SK-N-SH (cell line): ENCODE data around the gene KRTAP4-9. TPM values are rescaled to one million over a fixed set of nuclear protein-coding genes. Genes with fewer than 3 reads are reported as not detected.

Experiments used
- CTCF ChIA-PET: fragments of 300-600, 350-600 bp; formaldehyde crosslinking; extraction: SDS; loops from one replicate; lab custom pipeline; 2021; lab: Yijun Ruan, JAX
- POLR2A ChIA-PET: fragments of 350-600 bp; sonication (Branson Sonifier 250); formaldehyde crosslinking; extraction: SDS; loops from one replicate; lab custom pipeline; 2020; ENCODE audit warnings: antibody characterized with exemption, inconsistent platforms; lab: Yijun Ruan, JAX
- DNase-seq: peaks from one replicate; pipeline ENCODE4 v3.0.0; 2012
- H2AFZ ChIP-seq: fragments of 200-600 bp; sonication (generic); 2 replicates; pipeline ENCODE4 v1.8.1; 2016; ENCODE audit warnings: antibody characterized with exemption, mild to moderate bottlenecking, low read depth
- H3F3A ChIP-seq: fragments of 200-600 bp; sonication (generic); replicated peaks from 2 replicates; pipeline ENCODE3; 2016; ENCODE audit warnings: antibody characterized with exemption, mild to moderate bottlenecking; ENCODE audit not compliant: insufficient read depth
- H3K27ac ChIP-seq, 2 experiments: fragments of 200-500 bp in 1 of 2; fragments of 200-600 bp in 1 of 2; sonication (Bioruptor generic) in 1 of 2; sonication (generic), shearing (Covaris generic) in 1 of 2; 2 replicates each; pipeline versions ENCODE4 v1.5.1 to v1.6.1; 2014 to 2016; ENCODE audit warnings: low read depth in 2 of 2, inconsistent platforms in 1 of 2, low read length in 1 of 2, mild to moderate bottlenecking in 1 of 2, mixed read lengths in 1 of 2
- H3K27me3 ChIP-seq: fragments of 200-600 bp; sonication (generic), shearing (Covaris generic); 2 replicates; pipeline ENCODE4 v1.6.1; 2016; ENCODE audit warnings: mixed run types; ENCODE audit not compliant: insufficient read depth
- H3K36me3 ChIP-seq, 2 experiments: fragments of 200-500 bp in 1 of 2; fragments of 200-600 bp in 1 of 2; sonication (Bioruptor generic) in 1 of 2; sonication (generic) in 1 of 2; replicated peaks in 1 of 2; 2 replicates each; pipeline versions ENCODE3 to v1.5.1; 2014 to 2016; ENCODE audit warnings: low read length in 1 of 2, mild to moderate bottlenecking in 1 of 2; ENCODE audit not compliant: insufficient read depth in 2 of 2, control insufficient read depth in 1 of 2
- H3K4me1 ChIP-seq, 2 experiments: fragments of 200-500 bp in 1 of 2; fragments of 200-600 bp in 1 of 2; sonication (Bioruptor generic) in 1 of 2; sonication (generic), shearing (Covaris generic) in 1 of 2; 2 replicates each; pipeline versions ENCODE4 v1.5.1 to v1.6.1; 2014 to 2016; ENCODE audit warnings: low read depth in 1 of 2, low read length in 1 of 2, mixed run types in 1 of 2; ENCODE audit not compliant: insufficient read depth in 2 of 2, control insufficient read depth in 1 of 2
- H3K4me2 ChIP-seq: fragments of 200-600 bp; sonication (generic), shearing (Covaris generic); 2 replicates; pipeline ENCODE4 v1.6.1; 2017; ENCODE audit warnings: mixed run types
- H3K4me3 ChIP-seq, 2 experiments: fragments of 200-500 bp in 1 of 2; fragments of 200-600 bp in 1 of 2; sonication (Bioruptor generic) in 1 of 2; sonication (generic), shearing (Covaris generic) in 1 of 2; 2 replicates each; pipeline versions ENCODE4 v1.5.1 to v1.8.1; 2014 to 2016; ENCODE audit warnings: low read depth in 2 of 2, inconsistent platforms in 1 of 2, low read length in 1 of 2, mild to moderate bottlenecking in 1 of 2, mixed read lengths in 1 of 2, moderate library complexity in 1 of 2
- H3K79me2 ChIP-seq: fragments of 200-600 bp; sonication (generic); 2 replicates; pipeline ENCODE4 v1.8.1; 2017; ENCODE audit warnings: mild to moderate bottlenecking; ENCODE audit not compliant: insufficient read depth
- H3K9ac ChIP-seq: fragments of 200-600 bp; sonication (generic); 2 replicates; pipeline ENCODE4 v1.6.1; 2017; ENCODE audit warnings: mixed run types
- H3K9me2 ChIP-seq: fragments of 200-600 bp; sonication (generic); 2 replicates; pipeline ENCODE4 v1.6.1; 2017; ENCODE audit warnings: mixed run types
- H3K9me3 ChIP-seq: fragments of 200-600 bp; sonication (generic); 2 replicates; pipeline ENCODE4 v1.6.1; 2017; ENCODE audit warnings: mixed run types, mild to moderate bottlenecking, moderate library complexity
- H4K20me1 ChIP-seq: fragments of 200-600 bp; sonication (generic); 2 replicates; pipeline ENCODE4 v1.6.1; 2017; ENCODE audit warnings: mild to moderate bottlenecking, mixed run types; ENCODE audit not compliant: insufficient read depth
- CHD2 ChIP-seq: fragments of 150-350 bp; IDR thresholded peaks from 2 replicates; pipeline ENCODE4 v1.6.1; 2018; ENCODE audit warnings: low read length; ENCODE audit not compliant: partially characterized antibody
- EP300 ChIP-seq, 2 experiments: IDR thresholded peaks; 2 replicates each; pipeline versions ENCODE4 v1.4.0 to v1.6.1; 2012; ENCODE audit warnings: borderline replicate concordance in 1 of 2, low read depth in 1 of 2, low read length in 1 of 2
- EZH2phosphoT487 ChIP-seq: fragments of 200-600 bp; sonication (generic); IDR thresholded peaks from 2 replicates; pipeline ENCODE4 v1.6.1; 2017; ENCODE audit warnings: low read depth, mixed run types, mild to moderate bottlenecking, antibody characterized with exemption, moderate library complexity, borderline replicate concordance
- FOXM1 ChIP-seq: IDR thresholded peaks from 2 replicates; pipeline ENCODE4 v1.4.0; 2012; ENCODE audit warnings: low read depth, mild to moderate bottlenecking
- JUND ChIP-seq: IDR thresholded peaks from 2 replicates; pipeline ENCODE4 v1.4.0; 2012
- MEF2A ChIP-seq: IDR thresholded peaks from 2 replicates; pipeline ENCODE4 v1.4.0; 2012; ENCODE audit warnings: low read depth, borderline replicate concordance
- MXI1 ChIP-seq: IDR thresholded peaks from 2 replicates; pipeline ENCODE4 v1.6.1; 2012; ENCODE audit warnings: mild to moderate bottlenecking, low read depth, low read length, improper control_type of control experiment
- NFIC ChIP-seq: IDR thresholded peaks from 2 replicates; pipeline ENCODE4 v1.4.0; 2012; ENCODE audit warnings: borderline replicate concordance
- NRF1 ChIP-seq: IDR thresholded peaks from 2 replicates; pipeline ENCODE4 v1.6.1; 2012; ENCODE audit warnings: low read depth, mild to moderate bottlenecking, low read length
- POLR2AphosphoS5 ChIP-seq: IDR thresholded peaks from 2 replicates; pipeline ENCODE4 v1.6.1; 2012; ENCODE audit warnings: low read depth, low read length
- RAD21 ChIP-seq: IDR thresholded peaks from 2 replicates; pipeline ENCODE4 v1.6.1; 2012; ENCODE audit warnings: mild to moderate bottlenecking, low read length
- RCOR1 ChIP-seq: fragments of 150-350 bp; IDR thresholded peaks from 2 replicates; pipeline ENCODE4 v1.6.1; 2017; ENCODE audit warnings: antibody characterized with exemption, low read length
- RXRA ChIP-seq: IDR thresholded peaks from 2 replicates; pipeline ENCODE4 v1.4.0; 2012; ENCODE audit warnings: low read depth, mild to moderate bottlenecking, borderline replicate concordance
- SMC3 ChIP-seq: IDR thresholded peaks from 2 replicates; pipeline ENCODE4 v1.6.1; 2012; ENCODE audit warnings: low read depth, low read length, improper control_type of control experiment
- TCF12 ChIP-seq: IDR thresholded peaks from 2 replicates; pipeline ENCODE4 v1.4.0; 2012
- WGBS: methylation state at CpG from one replicate; pipeline ENCODE4 v1.1.6; 2017; ENCODE audit warnings: low lambda C conversion rate; 5-methylcytosine and 5-hydroxymethylcytosine counted together
- polyA plus RNA-seq, 3 experiments: library from polyadenylated mRNA; depleted of rRNA; stranded (reverse); fragments of >200 nt; gene quantifications; 2 replicates each; pipeline ENCODE4 v1.2.3, GENCODE V29; 2012
- TF ChIP-seq, protein P1 (sequence below): IDR thresholded peaks from 2 replicates; pipeline ENCODE4 v1.4.0; 2012; ENCODE audit warnings: low read depth, borderline replicate concordance
- TF ChIP-seq, protein P2 (sequence below): fragments of 150-350 bp; IDR thresholded peaks from 2 replicates; pipeline ENCODE4 v1.6.1; 2017; ENCODE audit warnings: antibody characterized with exemption, low read length, low read depth, borderline replicate concordance
- TF ChIP-seq, protein P3 (sequence below): IDR thresholded peaks from 2 replicates; pipeline ENCODE4; 2012
- TF ChIP-seq, protein P4 (sequence below): fragments of 200-600 bp; sonication (generic); IDR thresholded peaks from 2 replicates; pipeline ENCODE4 v1.6.1; 2017; ENCODE audit warnings: antibody characterized with exemption, mild to moderate bottlenecking, moderate library complexity

The KRTAP4-9 gene
- polyA plus RNA-seq, 1 of the 3 experiments (the other 2 are of a cell fraction): not detected

DNA sequence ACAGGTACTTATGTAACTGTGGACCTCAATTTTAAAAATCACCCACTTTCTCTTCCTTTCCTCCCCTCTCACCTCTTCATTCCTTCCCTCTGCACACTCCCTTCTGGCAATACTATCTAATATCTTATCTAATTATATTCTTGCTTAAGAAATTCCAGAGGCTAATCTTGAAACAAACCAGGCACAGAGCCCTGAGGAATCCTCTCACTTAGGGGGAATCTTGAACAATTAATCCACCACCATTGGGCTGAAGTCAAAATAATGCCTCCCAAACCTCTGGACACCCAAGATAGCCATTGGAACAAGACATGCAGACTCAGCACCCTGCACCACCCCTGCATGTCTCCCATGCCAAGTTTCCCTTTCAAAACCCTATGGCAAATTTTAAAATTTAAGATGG, 36.2 kb downstream of the KRTAP4-9 start:
- ChIA-PET POLR2A (no interaction called here), CTCF (no interaction called here)
- Histone ChIP-seq H3K79me2 (no peaks in the 10 kb centered on the region), H3K36me3 (no peaks in the 10 kb centered on the region), H4K20me1 (no peaks in the 10 kb centered on the region), H3F3A (no peaks in the 10 kb centered on the region), H3K4me3 (no peak overlapping the region), H2AFZ (no peak overlapping the region), H3K27ac (no peak overlapping the region), H3K9ac (no peak overlapping the region), H3K9me2 (no peaks in the 10 kb centered on the region), H3K4me2 (no peak overlapping the region), H3K4me1 (no peaks in the 10 kb centered on the region), H3K9me3 (0 out of 2 replicates have a peak, but pooled peaks cover 5% of the 10 kb centered on the region), H3K27me3 (no peaks in the 10 kb centered on the region)
- TF ChIP-seq, protein P1, sequence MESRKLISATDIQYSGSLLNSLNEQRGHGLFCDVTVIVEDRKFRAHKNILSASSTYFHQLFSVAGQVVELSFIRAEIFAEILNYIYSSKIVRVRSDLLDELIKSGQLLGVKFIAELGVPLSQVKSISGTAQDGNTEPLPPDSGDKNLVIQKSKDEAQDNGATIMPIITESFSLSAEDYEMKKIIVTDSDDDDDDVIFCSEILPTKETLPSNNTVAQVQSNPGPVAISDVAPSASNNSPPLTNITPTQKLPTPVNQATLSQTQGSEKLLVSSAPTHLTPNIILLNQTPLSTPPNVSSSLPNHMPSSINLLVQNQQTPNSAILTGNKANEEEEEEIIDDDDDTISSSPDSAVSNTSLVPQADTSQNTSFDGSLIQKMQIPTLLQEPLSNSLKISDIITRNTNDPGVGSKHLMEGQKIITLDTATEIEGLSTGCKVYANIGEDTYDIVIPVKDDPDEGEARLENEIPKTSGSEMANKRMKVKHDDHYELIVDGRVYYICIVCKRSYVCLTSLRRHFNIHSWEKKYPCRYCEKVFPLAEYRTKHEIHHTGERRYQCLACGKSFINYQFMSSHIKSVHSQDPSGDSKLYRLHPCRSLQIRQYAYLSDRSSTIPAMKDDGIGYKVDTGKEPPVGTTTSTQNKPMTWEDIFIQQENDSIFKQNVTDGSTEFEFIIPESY: no peak
- TF ChIP-seq EZH2phosphoT487 (no peak), RCOR1 (no peak), EP300 (IDR thresholded peaks at IDR 0.05; ENCODE audit: borderline replicate concordance in 1 of 2, low read depth in 1 of 2, low read length in 1 of 2) (no peak), NFIC (no peak), MXI1 (no peak), POLR2AphosphoS5 (no peak), TCF12 (no peak), MEF2A (no peak), NRF1 (no peak), RAD21 (no peak), FOXM1 (no peak)
- DNase-seq: no peak

DNA sequence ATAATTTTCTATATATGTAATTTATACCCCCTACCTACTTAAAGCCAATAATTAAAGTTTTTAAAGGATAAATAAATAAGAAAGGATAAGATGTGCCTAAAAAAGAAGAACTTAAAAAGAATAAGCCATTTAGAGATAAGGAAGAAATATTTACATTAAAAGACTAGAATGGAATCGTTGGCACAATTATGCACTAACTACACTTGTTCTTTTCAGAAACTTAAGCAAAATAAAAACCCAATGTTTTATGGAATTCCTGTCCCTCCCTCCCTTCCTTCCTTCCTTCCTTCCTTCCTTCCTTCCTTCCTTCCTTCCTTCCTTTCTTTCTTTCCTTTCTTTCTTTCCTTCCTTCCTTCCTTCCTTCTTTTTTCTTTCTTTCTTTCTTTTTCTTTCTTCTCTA, 39.7 kb downstream of the KRTAP4-9 start:
- Histone ChIP-seq H3K4me3 (no peak overlapping the region), H3K36me3 (no peaks in the 10 kb centered on the region), H4K20me1 (no peaks in the 10 kb centered on the region), H2AFZ (no peak overlapping the region), H3K4me2 (no peak overlapping the region), H3K9ac (no peak overlapping the region), H3K9me3 (0 out of 2 replicates have a peak, but pooled peaks cover 5% of the 10 kb centered on the region), H3K27me3 (0 out of 2 replicates have a peak, but pooled peaks cover 1% of the 10 kb centered on the region), H3K27ac (no peak overlapping the region), H3K4me1 (no peaks in the 10 kb centered on the region), H3F3A (no peaks in the 10 kb centered on the region), H3K79me2 (no peaks in the 10 kb centered on the region), H3K9me2 (no peaks in the 10 kb centered on the region)
- 9% methylated on average over 1 of the region's 1 CpG for WGBS
- POLR2A ChIA-PET: no interaction called here
- CTCF ChIA-PET: no interaction called here
- TF ChIP-seq JUND (no peak), MEF2A (no peak), RXRA (no peak), EZH2phosphoT487 (no peak), CHD2 (no peak), SMC3 (no peak)
- TF ChIP-seq, protein P2, sequence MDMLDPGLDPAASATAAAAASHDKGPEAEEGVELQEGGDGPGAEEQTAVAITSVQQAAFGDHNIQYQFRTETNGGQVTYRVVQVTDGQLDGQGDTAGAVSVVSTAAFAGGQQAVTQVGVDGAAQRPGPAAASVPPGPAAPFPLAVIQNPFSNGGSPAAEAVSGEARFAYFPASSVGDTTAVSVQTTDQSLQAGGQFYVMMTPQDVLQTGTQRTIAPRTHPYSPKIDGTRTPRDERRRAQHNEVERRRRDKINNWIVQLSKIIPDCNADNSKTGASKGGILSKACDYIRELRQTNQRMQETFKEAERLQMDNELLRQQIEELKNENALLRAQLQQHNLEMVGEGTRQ: no peak
- TF ChIP-seq, protein P3, sequence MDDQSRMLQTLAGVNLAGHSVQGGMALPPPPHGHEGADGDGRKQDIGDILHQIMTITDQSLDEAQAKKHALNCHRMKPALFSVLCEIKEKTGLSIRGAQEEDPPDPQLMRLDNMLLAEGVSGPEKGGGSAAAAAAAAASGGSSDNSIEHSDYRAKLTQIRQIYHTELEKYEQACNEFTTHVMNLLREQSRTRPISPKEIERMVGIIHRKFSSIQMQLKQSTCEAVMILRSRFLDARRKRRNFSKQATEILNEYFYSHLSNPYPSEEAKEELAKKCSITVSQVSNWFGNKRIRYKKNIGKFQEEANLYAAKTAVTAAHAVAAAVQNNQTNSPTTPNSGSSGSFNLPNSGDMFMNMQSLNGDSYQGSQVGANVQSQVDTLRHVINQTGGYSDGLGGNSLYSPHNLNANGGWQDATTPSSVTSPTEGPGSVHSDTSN: no peak
- TF ChIP-seq, protein P4, sequence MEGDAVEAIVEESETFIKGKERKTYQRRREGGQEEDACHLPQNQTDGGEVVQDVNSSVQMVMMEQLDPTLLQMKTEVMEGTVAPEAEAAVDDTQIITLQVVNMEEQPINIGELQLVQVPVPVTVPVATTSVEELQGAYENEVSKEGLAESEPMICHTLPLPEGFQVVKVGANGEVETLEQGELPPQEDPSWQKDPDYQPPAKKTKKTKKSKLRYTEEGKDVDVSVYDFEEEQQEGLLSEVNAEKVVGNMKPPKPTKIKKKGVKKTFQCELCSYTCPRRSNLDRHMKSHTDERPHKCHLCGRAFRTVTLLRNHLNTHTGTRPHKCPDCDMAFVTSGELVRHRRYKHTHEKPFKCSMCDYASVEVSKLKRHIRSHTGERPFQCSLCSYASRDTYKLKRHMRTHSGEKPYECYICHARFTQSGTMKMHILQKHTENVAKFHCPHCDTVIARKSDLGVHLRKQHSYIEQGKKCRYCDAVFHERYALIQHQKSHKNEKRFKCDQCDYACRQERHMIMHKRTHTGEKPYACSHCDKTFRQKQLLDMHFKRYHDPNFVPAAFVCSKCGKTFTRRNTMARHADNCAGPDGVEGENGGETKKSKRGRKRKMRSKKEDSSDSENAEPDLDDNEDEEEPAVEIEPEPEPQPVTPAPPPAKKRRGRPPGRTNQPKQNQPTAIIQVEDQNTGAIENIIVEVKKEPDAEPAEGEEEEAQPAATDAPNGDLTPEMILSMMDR: no peak
- DNase-seq: no peak
